Liver (tissue), 9 donors: Measurements from ENCODE around the gene PCDHGB5. TPM values are rescaled to one million over a fixed set of nuclear protein-coding genes. Genes with fewer than 3 reads are reported as not detected.

Experiments used
- DNase-seq: peaks from one replicate; pipeline ENCODE4 v3.0.0-alpha.2; 2017; ENCODE audit warnings: low spot score
- H3K27ac ChIP-seq, 2 donors: one replicate each; pipeline ENCODE4 v1.7.0; 2013; ENCODE audit warnings: inconsistent platforms in 2 of 2, low read length in 2 of 2, control low read depth in 1 of 2, low read depth in 1 of 2, mild to moderate bottlenecking in 1 of 2
- H3K27me3 ChIP-seq, 4 donors: one replicate each; pipeline versions ENCODE4 v1.6.1 to v1.7.0; 2013; ENCODE audit warnings: low read length in 3 of 4, inconsistent platforms in 1 of 4, mild to moderate bottlenecking in 1 of 4, moderate library complexity in 1 of 4; ENCODE audit not compliant: control insufficient read depth in 4 of 4, insufficient read depth in 4 of 4
- H3K36me3 ChIP-seq, 4 donors: one replicate each; pipeline versions ENCODE4 v1.6.1 to v1.7.0; 2013; ENCODE audit warnings: low read length in 3 of 4, mild to moderate bottlenecking in 3 of 4, low read depth in 1 of 4, moderate library complexity in 1 of 4; ENCODE audit not compliant: control insufficient read depth in 4 of 4, insufficient read depth in 3 of 4
- H3K4me1 ChIP-seq, 4 donors: one replicate each; pipeline versions ENCODE4 v1.6.1 to v1.7.0; 2013; ENCODE audit warnings: low read length in 3 of 4, mild to moderate bottlenecking in 3 of 4, moderate library complexity in 1 of 4; ENCODE audit not compliant: control insufficient read depth in 4 of 4, insufficient read depth in 4 of 4
- H3K4me3 ChIP-seq, 3 donors: one replicate each; pipeline versions ENCODE4 v1.6.1 to v1.7.0; 2013; ENCODE audit warnings: low read length in 3 of 3, control low read depth in 1 of 3, low read depth in 1 of 3, mild to moderate bottlenecking in 1 of 3
- H3K9ac ChIP-seq, 2 donors: one replicate each; pipeline ENCODE4 v1.7.0; 2013; ENCODE audit warnings: low read length in 2 of 2, mild to moderate bottlenecking in 2 of 2, moderate library complexity in 2 of 2, control low read depth in 1 of 2, low read depth in 1 of 2
- H3K9me3 ChIP-seq, 4 donors: one replicate each; pipeline versions ENCODE4 v1.6.1 to v1.7.0; 2013; ENCODE audit warnings: low read length in 3 of 4; ENCODE audit not compliant: control insufficient read depth in 4 of 4
- EGR1 ChIP-seq, 2 donors: IDR thresholded peaks; 2 replicates each; pipeline ENCODE4 v1.6.1; 2016 to 2018; ENCODE audit warnings: antibody characterized with exemption in 2 of 2, low read depth in 2 of 2
- FOXA1 ChIP-seq: IDR thresholded peaks from 2 replicates; pipeline ENCODE4 v1.6.1; 2016; ENCODE audit warnings: antibody characterized with exemption
- GABPA ChIP-seq, 2 donors: IDR thresholded peaks in 1 of 2; conservative IDR thresholded peaks in 1 of 2; 2 replicates each; pipeline ENCODE4 v1.6.1; 2016; ENCODE audit warnings: antibody characterized with exemption in 2 of 2, mild to moderate bottlenecking in 1 of 2, moderate library complexity in 1 of 2
- HNF4A ChIP-seq, 2 donors: conservative IDR thresholded peaks; 2 replicates each; pipeline ENCODE4 v1.6.1; 2016; ENCODE audit warnings: antibody characterized with exemption in 2 of 2, mild to moderate bottlenecking in 2 of 2
- NR2F2 ChIP-seq: IDR thresholded peaks from 2 replicates; pipeline ENCODE4 v1.6.1; 2016; ENCODE audit warnings: antibody characterized with exemption
- RAD21 ChIP-seq, 2 donors: IDR thresholded peaks; 2 replicates each; pipeline ENCODE4 v1.6.1; 2016; ENCODE audit warnings: antibody characterized with exemption in 2 of 2, mild to moderate bottlenecking in 2 of 2
- RXRA ChIP-seq, 2 donors: IDR thresholded peaks; 2 replicates each; pipeline ENCODE4 v1.6.1; 2017 to 2018; ENCODE audit warnings: antibody characterized with exemption in 2 of 2, mild to moderate bottlenecking in 1 of 2
- SP1 ChIP-seq: IDR thresholded peaks from 2 replicates; pipeline ENCODE4 v1.6.1; 2018; ENCODE audit warnings: antibody characterized with exemption, mild to moderate bottlenecking
- YY1 ChIP-seq: IDR thresholded peaks from 2 replicates; pipeline ENCODE4 v1.6.1; 2016; ENCODE audit warnings: antibody characterized with exemption, mild to moderate bottlenecking
- WGBS: extraction: QIAGEN DNeasy Blood & Tissue Kit; methylation state at CpG from one replicate; pipeline ENCODE4 v1.1.7; 2013; 5-methylcytosine and 5-hydroxymethylcytosine counted together
- polyA plus RNA-seq, 2 donors: library from polyadenylated mRNA; stranded (reverse) in 1 of 2; unstranded in 1 of 2; fragments of 200-250 nt in 1 of 2; fragments of >200 nt in 1 of 2; fragmentation: Nextera tagmentation in 1 of 2; extraction: Ambion mirVana in 1 of 2; gene quantifications; one replicate each; pipeline versions ENCODE4 v1.2.1 to v1.2.3, GENCODE V29; 2013 to 2015
- total RNA-seq, 2 donors: library from RNA; depleted of rRNA; stranded (reverse); fragments of >200 nt; gene quantifications; one replicate each; pipeline ENCODE4 v1.2.3, GENCODE V29; 2014
- TF ChIP-seq, protein P1 (sequence below): IDR thresholded peaks from 2 replicates; pipeline ENCODE4 v1.6.1; 2016; ENCODE audit warnings: antibody characterized with exemption
- TF ChIP-seq, protein P2 (sequence below): IDR thresholded peaks from 2 replicates; pipeline ENCODE4 v1.6.1; 2016; ENCODE audit warnings: antibody characterized with exemption, mild to moderate bottlenecking
- TF ChIP-seq, protein P3 (sequence below): IDR thresholded peaks from 2 replicates; pipeline ENCODE4 v1.6.1; 2016; ENCODE audit warnings: antibody characterized with exemption
- TF ChIP-seq, protein P4 (sequence below): fragments of 150-350 bp; IDR thresholded peaks from 2 replicates; pipeline ENCODE4 v1.5.1; 2017; ENCODE audit warnings: improper control_type of control experiment, low read depth, low read length; ENCODE audit not compliant: missing input control
- donor health status: healthy.
- donor health status: healthy.
- donor health status: healthy.
- donor health status: healthy.
- donor health status: healthy.

The PCDHGB5 gene
- total and polyA plus RNA-seq, 4 donors: 0.76 to 3.8 (median 2.3) TPM

DNA sequence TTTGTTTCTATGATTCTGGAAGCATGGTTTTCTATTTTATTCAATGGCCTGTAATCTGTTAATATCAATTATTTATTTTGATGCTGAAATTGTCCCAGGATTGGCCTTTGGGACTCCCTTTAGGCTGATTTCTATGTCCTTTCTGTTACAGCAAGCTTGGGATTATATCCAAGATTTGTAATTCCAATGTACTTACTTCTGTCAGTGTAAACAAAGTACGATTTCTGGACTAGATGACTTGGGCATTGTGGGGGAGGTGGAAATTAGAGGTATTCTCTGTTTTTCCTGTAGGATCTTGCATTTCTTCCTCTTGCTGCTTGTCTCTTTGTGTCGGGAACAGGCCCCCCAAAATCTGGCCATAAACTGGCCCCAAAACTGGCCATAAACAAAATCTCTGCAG is 36.3 kb downstream of the PCDHGB5 start:
- Histone ChIP-seq H3K9me3 (peaks cover 18 to 54% (median 26%) of the 10 kb centered on the region in 4 donors), H3K4me3 (no peak overlapping the region), H3K36me3 (no peaks in the 10 kb centered on the region), H3K9ac (no peak overlapping the region), H3K27me3 (no peaks in the 10 kb centered on the region), H3K4me1 (peaks cover 0 to 11% (median 2%) of the 10 kb centered on the region in 4 donors), H3K27ac (no peak overlapping the region)
- 59% methylated on average over 2 of the region's 2 CpGs for WGBS
- no peak for DNase-seq
- TF ChIP-seq RXRA (IDR thresholded peaks at IDR 0.05): no peak
- TF ChIP-seq, protein P1, sequence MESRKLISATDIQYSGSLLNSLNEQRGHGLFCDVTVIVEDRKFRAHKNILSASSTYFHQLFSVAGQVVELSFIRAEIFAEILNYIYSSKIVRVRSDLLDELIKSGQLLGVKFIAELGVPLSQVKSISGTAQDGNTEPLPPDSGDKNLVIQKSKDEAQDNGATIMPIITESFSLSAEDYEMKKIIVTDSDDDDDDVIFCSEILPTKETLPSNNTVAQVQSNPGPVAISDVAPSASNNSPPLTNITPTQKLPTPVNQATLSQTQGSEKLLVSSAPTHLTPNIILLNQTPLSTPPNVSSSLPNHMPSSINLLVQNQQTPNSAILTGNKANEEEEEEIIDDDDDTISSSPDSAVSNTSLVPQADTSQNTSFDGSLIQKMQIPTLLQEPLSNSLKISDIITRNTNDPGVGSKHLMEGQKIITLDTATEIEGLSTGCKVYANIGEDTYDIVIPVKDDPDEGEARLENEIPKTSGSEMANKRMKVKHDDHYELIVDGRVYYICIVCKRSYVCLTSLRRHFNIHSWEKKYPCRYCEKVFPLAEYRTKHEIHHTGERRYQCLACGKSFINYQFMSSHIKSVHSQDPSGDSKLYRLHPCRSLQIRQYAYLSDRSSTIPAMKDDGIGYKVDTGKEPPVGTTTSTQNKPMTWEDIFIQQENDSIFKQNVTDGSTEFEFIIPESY: no peak
- TF ChIP-seq EGR1 (IDR thresholded peaks at IDR 0.05; ENCODE audit: low read depth in 2 of 2): no peak
- TF ChIP-seq NR2F2: no peak
- no peak for TF ChIP-seq YY1
- TF ChIP-seq RAD21 (IDR thresholded peaks at IDR 0.05): no peak
- TF ChIP-seq, protein P2, sequence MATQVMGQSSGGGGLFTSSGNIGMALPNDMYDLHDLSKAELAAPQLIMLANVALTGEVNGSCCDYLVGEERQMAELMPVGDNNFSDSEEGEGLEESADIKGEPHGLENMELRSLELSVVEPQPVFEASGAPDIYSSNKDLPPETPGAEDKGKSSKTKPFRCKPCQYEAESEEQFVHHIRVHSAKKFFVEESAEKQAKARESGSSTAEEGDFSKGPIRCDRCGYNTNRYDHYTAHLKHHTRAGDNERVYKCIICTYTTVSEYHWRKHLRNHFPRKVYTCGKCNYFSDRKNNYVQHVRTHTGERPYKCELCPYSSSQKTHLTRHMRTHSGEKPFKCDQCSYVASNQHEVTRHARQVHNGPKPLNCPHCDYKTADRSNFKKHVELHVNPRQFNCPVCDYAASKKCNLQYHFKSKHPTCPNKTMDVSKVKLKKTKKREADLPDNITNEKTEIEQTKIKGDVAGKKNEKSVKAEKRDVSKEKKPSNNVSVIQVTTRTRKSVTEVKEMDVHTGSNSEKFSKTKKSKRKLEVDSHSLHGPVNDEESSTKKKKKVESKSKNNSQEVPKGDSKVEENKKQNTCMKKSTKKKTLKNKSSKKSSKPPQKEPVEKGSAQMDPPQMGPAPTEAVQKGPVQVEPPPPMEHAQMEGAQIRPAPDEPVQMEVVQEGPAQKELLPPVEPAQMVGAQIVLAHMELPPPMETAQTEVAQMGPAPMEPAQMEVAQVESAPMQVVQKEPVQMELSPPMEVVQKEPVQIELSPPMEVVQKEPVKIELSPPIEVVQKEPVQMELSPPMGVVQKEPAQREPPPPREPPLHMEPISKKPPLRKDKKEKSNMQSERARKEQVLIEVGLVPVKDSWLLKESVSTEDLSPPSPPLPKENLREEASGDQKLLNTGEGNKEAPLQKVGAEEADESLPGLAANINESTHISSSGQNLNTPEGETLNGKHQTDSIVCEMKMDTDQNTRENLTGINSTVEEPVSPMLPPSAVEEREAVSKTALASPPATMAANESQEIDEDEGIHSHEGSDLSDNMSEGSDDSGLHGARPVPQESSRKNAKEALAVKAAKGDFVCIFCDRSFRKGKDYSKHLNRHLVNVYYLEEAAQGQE: no peak
- no peak for TF ChIP-seq SP1
- no peak for TF ChIP-seq HNF4A (conservative IDR thresholded peaks at IDR 0.05)
- TF ChIP-seq, protein P3, sequence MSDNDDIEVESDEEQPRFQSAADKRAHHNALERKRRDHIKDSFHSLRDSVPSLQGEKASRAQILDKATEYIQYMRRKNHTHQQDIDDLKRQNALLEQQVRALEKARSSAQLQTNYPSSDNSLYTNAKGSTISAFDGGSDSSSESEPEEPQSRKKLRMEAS: no peak
- TF ChIP-seq, protein P4, sequence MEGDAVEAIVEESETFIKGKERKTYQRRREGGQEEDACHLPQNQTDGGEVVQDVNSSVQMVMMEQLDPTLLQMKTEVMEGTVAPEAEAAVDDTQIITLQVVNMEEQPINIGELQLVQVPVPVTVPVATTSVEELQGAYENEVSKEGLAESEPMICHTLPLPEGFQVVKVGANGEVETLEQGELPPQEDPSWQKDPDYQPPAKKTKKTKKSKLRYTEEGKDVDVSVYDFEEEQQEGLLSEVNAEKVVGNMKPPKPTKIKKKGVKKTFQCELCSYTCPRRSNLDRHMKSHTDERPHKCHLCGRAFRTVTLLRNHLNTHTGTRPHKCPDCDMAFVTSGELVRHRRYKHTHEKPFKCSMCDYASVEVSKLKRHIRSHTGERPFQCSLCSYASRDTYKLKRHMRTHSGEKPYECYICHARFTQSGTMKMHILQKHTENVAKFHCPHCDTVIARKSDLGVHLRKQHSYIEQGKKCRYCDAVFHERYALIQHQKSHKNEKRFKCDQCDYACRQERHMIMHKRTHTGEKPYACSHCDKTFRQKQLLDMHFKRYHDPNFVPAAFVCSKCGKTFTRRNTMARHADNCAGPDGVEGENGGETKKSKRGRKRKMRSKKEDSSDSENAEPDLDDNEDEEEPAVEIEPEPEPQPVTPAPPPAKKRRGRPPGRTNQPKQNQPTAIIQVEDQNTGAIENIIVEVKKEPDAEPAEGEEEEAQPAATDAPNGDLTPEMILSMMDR: no peak

DNA sequence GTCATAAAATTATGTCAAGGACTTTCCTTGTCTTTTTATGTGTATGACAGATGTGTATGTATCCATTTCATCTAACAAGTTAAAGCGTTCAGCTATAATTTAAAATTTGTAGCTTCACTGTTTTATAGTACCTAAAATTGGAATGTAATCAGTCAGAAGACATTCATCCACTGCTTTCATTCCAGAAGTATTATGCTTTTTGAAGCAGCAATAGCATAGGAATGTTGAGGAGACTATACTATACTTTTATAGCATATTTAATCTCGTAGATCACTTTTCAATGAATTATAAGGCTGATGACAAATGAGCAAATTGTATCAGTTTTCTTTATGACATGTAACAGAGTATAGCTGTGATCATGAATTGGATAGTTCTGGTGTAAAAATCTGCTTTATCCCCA is 39.5 kb downstream of the PCDHGB5 start:
- Histone ChIP-seq H3K27ac (no peak overlapping the region), H3K4me3 (no peak overlapping the region), H3K9me3 (peaks cover 8 to 50% (median 20%) of the 10 kb centered on the region in 4 donors), H3K4me1 (no peaks in the 10 kb centered on the region), H3K9ac (no peak overlapping the region), H3K27me3 (no peaks in the 10 kb centered on the region), H3K36me3 (no peaks in the 10 kb centered on the region)
- DNase-seq: no peak
- TF ChIP-seq, protein P2: no peak
- TF ChIP-seq, protein P4: no peak
- no peak for TF ChIP-seq FOXA1
- no peak for TF ChIP-seq GABPA (IDR thresholded peaks at IDR 0.05 in 1 of 2, conservative IDR thresholded peaks at IDR 0.05 in 1 of 2)
- WGBS: 87% methylated on average over 2 of the region's 2 CpGs
